ENCODE data around the gene FAM181A. TPM values are rescaled to one million over a fixed set of nuclear protein-coding genes. Genes with fewer than 3 reads are reported as not detected.

Gene FAM181A
- total and polyA plus RNA-seq, 7 donors: not detected

- H3K4me3 ChIP-seq: peak overlapping the region in 3 of 4 donors; percentile 29 to 40 (median 38)
- H3K9me3 ChIP-seq: no peaks in the 10 kb centered on the region
- 72 to 79% methylated on average over 3 of the region's 3 CpGs for WGBS, 2 donors
- intact Hi-C loops (cut with DNase I): no loop called here
- peak overlapping the region; percentile 86 to 93 (median 90) for H3K27ac ChIP-seq
- DNase-seq: no peak
- H3K27me3 ChIP-seq: no peaks in the 10 kb centered on the region
- TF ChIP-seq CTCF (IDR thresholded peaks at IDR 0.05) (no peak), EP300 (IDR thresholded peaks at IDR 0.05) (no peak), POLR2A (IDR thresholded peaks at IDR 0.05) (no peak), POLR2AphosphoS5 (IDR thresholded peaks at IDR 0.05) (no peak)
- H3K36me3 ChIP-seq: no peaks in the 10 kb centered on the region
- peaks cover 0 to 81% (median 67%) of the 10 kb centered on the region in 4 donors for H3K4me1 ChIP-seq
Measured at GRCh38 chr14:93971635-93972027, 44.5 kb downstream of the FAM181A start.

DNA sequence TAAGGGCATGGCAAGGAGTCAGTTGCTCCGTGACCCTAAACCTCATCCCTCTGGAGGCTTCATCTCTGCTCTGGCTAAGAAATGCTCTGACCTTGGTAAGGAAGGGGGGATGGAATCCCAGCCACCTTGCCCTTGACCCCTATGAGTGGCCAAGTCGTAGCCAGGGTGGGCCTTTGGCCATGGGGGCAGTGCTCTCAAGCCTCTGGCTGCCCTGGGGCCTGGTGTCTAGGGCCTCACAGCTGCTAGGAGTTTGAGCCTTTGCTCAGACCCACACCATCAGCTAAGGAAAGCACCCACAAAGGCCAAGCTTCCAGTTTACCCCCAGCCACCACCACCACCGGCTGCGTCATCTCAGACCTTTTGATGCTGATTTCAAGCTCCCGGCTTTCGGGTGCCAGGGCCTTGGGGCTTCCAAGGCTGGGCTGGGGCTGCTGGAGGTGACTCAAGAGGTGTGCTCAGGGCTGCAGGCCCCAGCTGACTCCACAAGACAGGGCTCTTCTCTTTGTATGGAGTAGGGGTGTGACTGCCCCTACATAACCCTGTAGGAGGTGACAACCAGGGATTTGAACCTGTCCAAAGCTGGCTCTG is 45.6 kb downstream of the FAM181A start:
- H3K4me1 ChIP-seq: peaks cover 0 to 83% (median 67%) of the 10 kb centered on the region in 4 donors
- no peaks in the 10 kb centered on the region for H3K9me3 ChIP-seq
- intact Hi-C loops (cut with DNase I): no loop called here
- TF ChIP-seq EP300 (IDR thresholded peaks at IDR 0.05) (no peak), CTCF (IDR thresholded peaks at IDR 0.05) (no peak), POLR2AphosphoS5 (IDR thresholded peaks at IDR 0.05) (no peak)
- DNase-seq: no peak
- peak overlapping the region; percentile 86 to 93 (median 90) for H3K27ac ChIP-seq
- peak overlapping the region; percentile 13 to 65 (median 58) for H3K4me3 ChIP-seq
- no peaks in the 10 kb centered on the region for H3K36me3 ChIP-seq
- 86 to 92% methylated on average over 6 of the region's 6 CpGs for WGBS, 2 donors
- no peaks in the 10 kb centered on the region for H3K27me3 ChIP-seq

GRCh38 chr14:93973607-93974006 is 46.5 kb downstream of the FAM181A start:
- H3K4me1 ChIP-seq: peaks cover 0 to 83% (median 65%) of the 10 kb centered on the region in 4 donors

GRCh38 chr14:93974299-93974698 is 47.2 kb downstream of the FAM181A start:
- no peaks in the 10 kb centered on the region for H3K9me3 ChIP-seq
- 81 to 86% methylated on average over 6 of the region's 6 CpGs for WGBS, 2 donors
- intact Hi-C loops (cut with DNase I): loop anchor here (2.0 kb wide), 1 partner anchor 15 kb away; no protein-coding TSS in a partner anchor
- H3K36me3 ChIP-seq: no peaks in the 10 kb centered on the region
- TF ChIP-seq POLR2A (IDR thresholded peaks at IDR 0.05) (peak in 1 of 2 donors; percentile 20), CTCF (IDR thresholded peaks at IDR 0.05) (no peak), EP300 (IDR thresholded peaks at IDR 0.05) (no peak), POLR2AphosphoS5 (IDR thresholded peaks at IDR 0.05) (peak in 3 of 4 donors; percentile 4 to 48 (median 20))
- H3K27ac ChIP-seq: peak overlapping the region; percentile 86 to 93 (median 90)
- H3K4me1 ChIP-seq: peaks cover 0 to 80% (median 60%) of the 10 kb centered on the region in 4 donors
- peak overlapping the region; percentile 42 to 65 (median 58) for H3K4me3 ChIP-seq
- DNase-seq: no peak
- H3K27me3 ChIP-seq: no peaks in the 10 kb centered on the region

More at GRCh38 chr14:93973607-93974006, 46.5 kb downstream of the FAM181A start:
- intact Hi-C loops (cut with DNase I): loop anchor here (2.0 kb wide), 1 partner anchor 15 kb away; no protein-coding TSS in a partner anchor
- 73 to 79% methylated on average over 6 of the region's 6 CpGs for WGBS, 2 donors
- Histone ChIP-seq H3K4me3 (peak overlapping the region; percentile 42 to 65 (median 58)), H3K27me3 (no peaks in the 10 kb centered on the region), H3K9me3 (no peaks in the 10 kb centered on the region), H3K27ac (peak overlapping the region; percentile 86 to 93 (median 90)), H3K36me3 (no peaks in the 10 kb centered on the region)
- DNase-seq: no peak
- TF ChIP-seq POLR2A (IDR thresholded peaks at IDR 0.05) (no peak), CTCF (IDR thresholded peaks at IDR 0.05) (no peak), POLR2AphosphoS5 (IDR thresholded peaks at IDR 0.05) (no peak), EP300 (IDR thresholded peaks at IDR 0.05) (no peak)

All from sigmoid colon (tissue), 7 donors.